GM21723 (cell line): Measurements from ENCODE around the gene PTGR3.
A peak's percentile ranks its signal among the peaks of the same experiment; 100 is the strongest.
"Not testable (repeated sequence)": the region's sequence is repeated elsewhere in the genome, so short reads cannot be mapped to it uniquely, and the experiment has no call there.

Source experiments
- ATAC-seq: cut with Tn5 transposase; IDR thresholded peaks from one replicate; pipeline ENCODE4 v1.9.1; 2021; ENCODE audit warnings: mild to moderate bottlenecking, moderate library complexity; ENCODE audit not compliant: unreplicated experiment

PTGR3 gene

DNA sequence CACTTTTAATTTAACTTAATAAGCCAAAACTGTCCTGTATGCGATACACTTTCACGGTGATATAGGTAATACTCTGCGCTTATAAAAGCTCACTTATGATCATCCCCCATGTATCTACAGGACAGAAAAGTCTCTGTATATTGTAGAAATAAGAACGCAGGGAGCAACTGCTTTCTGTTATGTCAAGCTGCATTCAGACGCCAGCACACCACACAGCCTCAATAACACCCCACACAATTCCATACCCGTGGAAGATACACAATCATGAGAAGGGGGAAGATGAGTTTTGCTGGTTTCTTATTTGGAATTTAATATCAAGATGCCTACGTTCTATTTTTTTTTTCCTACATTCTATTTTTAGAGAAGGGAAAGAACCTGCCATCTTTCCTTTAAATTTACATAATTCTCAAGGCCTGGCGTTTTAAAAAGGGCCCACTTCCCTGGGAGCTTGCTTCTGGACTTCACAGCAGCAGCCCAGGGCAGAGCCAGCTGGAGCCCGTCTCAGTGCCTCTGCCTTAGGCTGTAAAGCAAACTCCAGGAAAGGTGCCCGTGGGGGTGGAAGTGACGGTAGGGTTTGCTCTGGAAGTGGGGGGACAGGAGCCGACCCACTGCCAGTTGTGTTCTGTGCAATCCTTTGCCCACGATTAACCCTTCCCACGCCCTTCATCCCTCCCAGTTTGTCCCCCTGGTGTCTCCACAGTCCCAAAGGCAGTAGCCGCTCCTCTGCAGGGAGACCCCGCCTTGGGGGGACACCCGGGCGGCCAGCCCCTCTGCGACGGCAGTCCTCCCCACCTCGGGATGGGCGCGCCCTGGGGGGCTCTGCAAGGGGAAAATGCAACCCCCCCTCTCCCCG, 5.3 kb downstream of the PTGR3 start:
- ATAC-seq: no peak

DNA sequence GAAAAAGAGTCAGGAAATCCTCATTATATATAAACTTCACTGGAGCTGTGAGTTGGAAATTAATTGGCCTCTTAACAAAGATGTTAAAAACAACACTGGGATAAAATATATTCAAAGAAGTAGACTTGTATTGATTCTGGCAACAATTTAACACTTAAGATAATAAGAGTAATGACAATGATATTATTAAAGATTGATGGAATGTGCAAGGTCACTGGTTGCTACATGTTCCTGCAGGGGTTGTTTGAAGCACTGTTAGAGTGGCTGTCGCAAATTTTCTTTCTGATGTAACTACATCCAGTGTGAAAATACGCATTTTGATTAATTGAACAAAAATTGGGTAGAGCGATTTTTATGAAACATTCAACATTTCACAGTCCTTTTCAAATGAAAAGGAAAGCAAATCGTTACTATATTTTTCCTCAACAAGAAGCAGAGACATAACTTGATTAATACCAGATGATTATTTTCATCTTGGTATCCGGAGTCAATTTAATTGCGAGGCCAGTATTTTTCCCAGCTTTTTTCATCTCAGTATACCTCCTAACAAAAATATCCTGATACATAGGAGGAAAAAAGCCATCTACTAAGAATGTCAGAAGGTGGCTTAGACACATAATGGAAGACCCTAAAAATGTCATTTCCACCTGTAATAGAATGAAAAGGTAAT, 6.1 kb downstream of the PTGR3 start:
- no peak for ATAC-seq

DNA sequence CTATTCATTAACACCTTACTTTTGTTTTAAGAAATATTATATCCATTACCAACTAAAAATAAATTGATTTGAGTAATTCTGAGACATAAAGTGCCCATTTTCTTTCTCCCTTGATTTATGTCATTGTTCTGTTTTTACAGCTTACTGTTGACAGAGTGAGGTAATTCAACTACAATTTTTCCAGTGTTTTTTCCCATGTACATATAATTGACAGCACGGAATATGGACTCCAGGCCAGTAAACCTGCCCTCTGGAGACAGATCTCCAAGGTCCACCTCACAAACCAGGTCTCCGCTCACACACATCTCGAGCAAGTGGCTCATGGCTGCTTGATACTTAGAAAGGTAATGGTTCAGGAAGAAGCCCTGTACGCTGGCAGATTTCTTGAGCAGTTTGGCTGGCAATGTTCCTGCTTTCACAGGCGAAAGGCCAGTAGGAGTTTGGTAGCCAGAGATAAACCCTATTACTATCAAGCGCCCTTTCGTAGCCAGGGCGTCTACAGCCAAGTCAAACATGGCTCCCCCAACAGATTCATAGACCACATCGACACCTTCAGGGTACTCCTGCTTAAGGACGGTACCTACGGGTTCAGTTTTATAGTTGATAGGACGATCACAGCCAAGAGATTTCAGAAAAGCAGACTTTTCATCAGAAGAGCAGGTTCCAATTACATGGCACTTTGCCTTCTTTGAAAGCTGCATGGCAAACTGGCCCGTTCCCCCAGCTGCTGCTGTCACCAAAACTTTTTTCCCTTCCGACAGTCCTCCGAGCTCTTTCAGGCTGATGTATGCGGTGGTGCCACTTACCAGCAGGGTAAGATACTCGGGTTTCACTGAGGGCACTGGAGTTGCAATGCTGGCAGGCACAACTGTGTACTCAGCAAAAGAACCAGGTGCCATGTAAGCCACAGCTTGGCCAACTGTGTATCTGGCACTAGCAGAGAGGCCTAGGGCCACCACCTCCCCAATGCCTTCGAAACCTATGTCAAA, 7.4 kb downstream of the PTGR3 start:
- no peak for ATAC-seq

DNA sequence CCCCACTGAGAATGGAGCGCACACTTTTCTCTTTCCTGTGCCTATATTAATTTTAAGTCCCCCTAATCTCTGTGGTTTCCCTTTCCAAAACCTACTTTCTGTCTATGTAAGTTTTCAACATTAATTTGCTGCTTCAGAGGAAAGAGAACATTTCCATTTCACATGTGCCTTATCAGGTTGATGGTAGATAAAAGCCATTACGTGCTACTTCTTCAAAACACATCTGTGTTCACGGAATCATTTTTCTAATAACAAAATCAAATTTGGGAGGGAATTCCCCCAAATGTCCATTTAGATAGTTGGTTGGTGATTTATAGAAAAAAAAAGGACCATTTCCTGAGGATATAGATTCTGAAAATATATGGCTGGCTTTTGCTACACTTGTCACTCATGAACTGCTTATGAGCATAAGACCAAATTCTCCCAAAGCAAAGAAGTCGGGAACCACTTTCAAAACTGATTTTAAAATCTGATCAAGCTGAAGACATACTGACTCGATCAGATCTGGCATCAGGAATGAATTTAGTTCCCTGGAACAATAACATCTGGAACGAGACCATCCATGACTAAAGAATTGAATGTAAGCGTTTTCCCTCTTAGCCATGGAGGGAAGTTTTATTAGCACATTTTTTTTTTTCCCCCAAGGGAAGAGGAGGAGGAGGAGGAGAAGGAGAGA, 8.2 kb downstream of the PTGR3 start:
- no peak for ATAC-seq

DNA sequence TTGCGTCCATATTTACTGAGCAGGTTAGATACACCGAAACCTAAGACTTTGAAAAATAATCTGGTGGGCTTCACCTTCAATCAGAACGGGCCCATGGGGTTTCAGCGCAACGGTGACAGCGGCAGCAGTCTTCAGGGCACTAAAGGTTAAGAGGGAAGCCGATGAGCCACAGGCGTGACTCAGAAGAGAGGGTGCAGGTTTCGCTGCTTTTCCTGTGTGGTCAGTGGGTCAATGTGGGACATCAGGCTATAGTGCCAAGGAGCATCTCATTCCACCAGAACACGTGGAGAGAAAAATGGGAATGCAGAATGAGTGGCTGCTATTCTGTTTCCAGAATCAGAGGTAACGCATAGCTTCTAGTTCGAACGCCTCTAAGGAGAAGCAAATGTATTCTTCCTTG, 8.9 kb downstream of the PTGR3 start:
- no peak for ATAC-seq

DNA sequence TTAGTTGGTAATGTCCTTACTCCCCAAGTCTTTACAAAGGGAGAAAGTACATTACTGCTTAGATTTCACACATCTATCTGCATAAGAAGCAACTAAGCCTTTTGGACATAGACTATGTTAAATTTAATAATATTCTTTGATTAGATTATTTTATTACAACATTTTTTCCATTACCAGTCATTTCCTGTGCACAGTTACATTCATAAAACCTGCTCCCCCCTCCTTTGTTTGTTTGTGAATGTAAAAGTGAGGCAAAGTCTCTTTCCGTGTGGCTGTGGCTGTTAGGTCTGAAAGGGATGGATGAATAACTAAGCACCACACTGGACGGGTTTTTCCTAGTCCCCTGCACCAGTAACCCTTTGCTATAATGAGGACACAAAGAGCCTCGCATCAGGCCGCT, 9.6 kb downstream of the PTGR3 start:
- no peak for ATAC-seq

DNA sequence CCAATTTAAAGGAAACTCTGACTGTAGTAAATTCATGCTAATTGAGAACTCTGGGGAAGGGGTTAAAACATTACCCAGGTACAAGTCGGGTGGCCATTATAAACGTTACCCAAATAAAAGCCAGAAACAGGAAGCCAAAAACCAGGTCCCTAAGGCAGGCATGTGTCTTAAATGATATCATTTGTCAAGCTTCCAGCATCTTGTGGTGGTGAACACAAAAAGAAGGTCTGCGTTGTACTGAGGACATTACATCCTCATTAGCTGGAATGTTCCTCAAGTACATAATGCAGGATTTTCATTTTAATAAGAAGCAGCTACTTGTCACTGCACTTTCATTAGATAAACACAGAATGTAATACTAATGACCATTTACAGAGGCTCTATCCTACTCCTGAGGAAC, 10.9 kb downstream of the PTGR3 start:
- no peak for ATAC-seq

DNA sequence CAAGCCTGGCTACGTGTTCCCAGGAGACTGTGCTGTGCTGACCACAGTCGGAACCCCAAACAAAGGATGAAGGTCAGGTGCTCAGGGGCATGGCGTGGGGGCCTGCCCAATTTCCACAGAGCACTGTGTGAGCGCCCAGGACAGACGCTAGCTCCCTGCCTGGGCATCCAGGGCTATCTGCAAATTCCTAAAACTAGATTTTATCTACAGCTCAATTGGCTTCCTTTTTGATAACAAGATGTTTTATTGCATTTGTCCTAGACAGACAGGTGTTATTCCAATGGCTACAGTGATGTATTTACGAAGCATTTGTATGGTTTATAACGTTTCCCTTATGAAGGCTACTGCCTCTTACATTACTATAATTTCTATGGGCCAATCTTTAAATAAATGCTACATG, 16.0 kb downstream of the PTGR3 start:
- no peak for ATAC-seq

DNA sequence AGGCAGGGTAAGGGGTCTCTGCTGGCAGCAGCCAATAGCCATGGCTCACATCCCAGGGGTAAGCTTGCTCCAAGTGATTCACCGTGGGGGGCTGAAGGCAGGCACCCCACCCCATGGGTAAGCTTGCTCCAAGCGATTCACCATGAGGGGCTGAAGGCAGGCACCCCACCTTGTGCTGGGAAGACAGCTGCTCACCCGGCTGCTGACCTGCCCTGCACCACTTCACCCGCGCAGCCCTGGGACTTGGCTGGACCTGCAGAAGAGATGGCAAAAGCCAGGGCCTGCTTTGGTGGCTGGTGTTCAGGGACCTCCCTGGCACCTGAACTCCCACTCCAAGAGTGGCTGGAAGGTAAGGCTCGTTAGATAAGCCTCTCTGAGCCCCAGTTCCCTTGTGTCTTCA, 19.2 kb downstream of the PTGR3 start:
- no peak for ATAC-seq

DNA sequence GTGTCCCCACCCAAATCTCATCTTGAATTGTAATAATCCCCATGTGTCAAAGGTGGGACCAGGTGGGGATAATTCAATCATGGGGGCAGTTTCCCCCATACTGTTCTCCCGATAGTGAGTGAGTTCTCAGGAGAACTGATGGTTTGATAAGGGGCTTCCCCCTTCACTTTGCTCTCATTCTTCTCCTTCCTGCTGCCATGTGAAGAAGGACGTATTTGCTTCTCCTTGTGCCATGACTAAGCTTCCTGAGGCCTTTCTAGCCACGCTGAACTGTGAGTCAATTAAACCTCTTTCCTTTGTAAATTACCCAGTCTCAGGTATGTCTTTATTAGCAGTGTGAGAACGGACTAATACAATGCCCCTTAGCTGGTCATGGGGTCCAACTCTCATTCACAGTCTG, 21.2 kb downstream of the PTGR3 start:
- ATAC-seq: not testable (repeated sequence)

DNA sequence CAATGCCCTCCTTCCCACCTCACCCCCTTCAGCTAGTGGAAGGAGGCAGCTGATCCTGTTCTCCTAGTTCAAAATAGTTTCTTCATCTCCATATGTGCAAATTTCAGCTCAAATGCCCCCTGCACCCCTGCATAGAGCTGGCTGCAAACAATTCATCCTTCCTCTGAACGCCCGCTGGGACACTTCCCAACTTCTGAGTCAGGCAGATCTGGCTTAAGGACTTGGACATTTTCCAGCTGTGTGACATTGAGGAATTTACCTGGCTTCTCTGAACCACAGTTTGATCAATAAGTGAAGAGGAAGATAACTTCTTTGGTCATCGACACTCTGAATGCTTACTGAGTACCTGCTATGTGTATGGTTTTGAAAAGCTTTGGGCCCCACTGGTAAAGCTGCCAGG, 23.5 kb downstream of the PTGR3 start:
- no peak for ATAC-seq

DNA sequence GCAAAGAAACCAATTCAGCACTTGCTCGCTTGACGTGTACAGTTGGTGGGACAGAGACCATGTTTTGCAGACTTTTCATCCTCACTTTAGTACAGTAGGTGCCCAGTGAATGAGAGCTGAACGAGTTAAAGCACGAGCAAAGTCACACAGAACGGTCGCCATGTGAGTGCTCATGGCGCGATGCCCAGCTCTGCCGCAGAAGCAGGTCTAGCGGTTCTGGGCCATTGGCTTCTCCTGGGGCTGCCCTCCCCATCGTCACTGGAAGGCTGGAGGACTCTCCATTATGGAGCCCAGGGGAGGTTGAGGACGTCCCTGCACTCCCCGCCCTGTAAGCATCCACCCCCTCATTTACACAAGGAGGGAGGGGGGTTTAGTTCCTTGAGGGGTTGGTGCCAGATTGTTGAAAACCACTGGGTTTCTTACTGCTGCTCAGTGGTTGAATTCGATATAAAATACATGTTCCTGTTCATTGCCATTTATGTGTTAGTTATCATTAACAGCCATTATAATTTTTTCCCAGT, 24.9 kb downstream of the PTGR3 start:
- no peak for ATAC-seq

DNA sequence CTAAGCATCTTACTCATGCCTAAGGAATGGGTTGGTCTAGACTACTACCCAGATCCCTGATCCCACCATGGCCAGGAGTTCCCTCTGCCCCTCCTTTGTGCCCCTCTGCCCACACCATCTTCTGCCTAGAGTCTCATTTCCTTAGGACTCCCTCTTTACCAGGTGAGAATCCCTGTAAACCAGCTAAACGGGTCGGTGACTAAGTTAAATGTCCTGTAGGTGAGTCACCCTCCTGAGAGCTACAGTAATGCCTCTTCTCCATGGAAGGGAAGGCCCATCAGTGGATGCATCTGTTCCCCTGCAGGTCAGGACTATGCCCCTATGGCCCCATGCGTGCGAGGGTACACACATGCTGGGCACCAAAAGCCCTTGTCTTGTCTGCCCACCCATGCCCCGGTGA, 25.4 kb downstream of the PTGR3 start:
- no peak for ATAC-seq

DNA sequence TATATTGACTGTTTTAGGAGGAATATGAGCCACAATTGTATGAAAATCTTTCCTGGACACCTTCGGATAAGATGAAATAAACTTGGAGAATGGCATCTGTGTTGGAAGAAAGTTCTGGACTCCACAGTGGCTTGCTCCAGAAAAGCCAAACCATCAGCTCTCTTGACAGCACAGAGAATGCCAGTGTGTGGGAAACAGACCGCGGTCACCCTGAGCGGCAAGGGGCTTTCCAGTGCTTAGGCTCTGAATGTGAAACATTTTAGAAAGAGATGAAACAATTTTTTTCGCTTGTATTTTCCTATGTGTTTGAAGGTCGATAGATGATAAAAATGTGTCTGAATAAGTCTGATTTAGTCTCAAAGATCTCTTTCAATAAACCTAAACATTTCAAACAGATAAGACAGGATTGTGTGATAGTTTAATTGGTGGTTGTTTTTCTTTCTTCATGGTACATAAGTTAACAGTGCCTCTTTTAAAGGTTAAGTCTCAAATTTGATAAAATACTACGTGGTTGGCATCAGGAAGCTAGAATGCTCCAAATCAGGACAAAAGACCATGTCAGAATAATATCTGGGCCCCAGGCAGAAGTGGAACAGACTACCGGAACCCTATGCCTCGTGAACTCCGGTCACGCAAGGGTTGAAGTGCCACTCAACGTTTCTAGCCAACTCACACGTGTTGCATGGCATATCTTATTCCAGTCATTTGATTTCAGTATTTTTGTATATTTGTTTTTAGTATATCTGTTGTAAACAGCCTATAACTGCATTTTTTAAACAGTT, 28.9 kb downstream of the PTGR3 start:
- ATAC-seq: no peak

DNA sequence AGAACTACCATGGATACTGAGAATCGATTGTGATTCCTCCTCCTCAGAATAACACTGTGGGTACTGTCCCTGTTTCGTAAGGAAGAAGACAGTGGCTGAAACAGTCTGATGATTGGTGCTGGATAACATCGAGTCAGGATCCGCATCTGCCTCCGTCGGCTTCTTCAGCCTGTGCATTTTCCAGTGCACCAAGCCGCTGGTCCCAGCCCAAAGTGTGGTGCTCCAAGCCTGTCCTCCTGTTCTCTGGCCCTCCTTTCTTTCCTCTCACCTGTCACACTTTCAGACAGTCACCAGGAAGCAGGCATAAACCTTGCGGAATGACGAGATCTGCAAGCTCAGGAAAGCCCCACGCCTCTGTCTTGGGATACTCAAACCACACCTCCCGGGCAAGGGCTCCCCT, 30.6 kb downstream of the PTGR3 start:
- ATAC-seq: no peak

DNA sequence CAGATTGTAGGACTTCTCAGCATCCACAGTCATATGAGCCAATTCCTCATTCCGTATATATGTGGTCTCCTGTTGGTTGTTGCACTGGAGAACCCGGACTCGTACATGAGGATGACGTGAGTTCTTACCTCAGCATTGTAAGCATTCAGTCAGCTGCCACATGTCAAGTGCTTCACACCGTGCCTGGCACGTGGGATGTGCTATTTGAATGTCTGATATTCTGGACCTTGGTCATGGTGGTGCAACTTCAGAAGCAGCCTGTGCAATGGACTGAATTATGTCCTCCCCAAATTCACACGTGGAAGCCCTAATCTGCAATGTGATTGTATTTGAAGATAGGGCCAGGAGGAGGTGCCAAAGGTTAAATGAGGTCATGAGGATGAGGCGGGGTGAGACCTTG, 32.1 kb downstream of the PTGR3 start:
- ATAC-seq: no peak

DNA sequence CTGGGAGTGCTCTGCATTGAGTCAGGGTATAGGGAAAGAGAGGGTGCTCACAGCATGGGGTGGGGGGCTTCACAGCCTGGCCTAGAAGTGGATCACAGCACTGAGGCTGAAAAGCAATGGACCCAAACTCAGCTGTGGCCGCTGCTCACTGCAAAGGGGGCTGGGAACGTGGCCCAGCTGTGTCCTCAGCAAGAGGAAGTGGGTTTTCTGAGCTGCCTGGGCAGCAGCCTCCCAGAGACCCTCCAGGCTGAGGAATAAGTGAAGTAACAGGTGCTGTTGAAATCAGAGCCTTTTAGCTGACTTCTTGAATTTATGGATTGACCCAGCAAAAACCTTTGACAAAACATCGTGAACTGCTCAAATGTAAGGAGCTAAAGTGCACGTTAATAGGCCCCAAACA, 35.2 kb downstream of the PTGR3 start:
- ATAC-seq: no peak

DNA sequence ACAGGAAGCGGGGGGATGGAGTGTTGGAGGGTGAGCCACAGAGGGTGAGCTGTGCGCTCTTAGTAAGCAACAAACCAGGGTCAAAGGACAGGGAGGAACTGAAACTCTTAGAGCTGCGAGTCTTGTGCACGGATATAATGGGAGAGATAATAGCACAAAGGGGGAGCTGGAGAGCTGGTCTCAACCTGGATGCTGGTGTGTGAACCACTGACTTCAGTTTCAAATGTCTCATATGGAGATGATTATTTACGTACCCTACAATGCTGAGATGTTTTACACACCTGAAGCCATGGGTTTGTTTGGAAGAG, 35.9 kb downstream of the PTGR3 start:
- ATAC-seq: peak; percentile 99

DNA sequence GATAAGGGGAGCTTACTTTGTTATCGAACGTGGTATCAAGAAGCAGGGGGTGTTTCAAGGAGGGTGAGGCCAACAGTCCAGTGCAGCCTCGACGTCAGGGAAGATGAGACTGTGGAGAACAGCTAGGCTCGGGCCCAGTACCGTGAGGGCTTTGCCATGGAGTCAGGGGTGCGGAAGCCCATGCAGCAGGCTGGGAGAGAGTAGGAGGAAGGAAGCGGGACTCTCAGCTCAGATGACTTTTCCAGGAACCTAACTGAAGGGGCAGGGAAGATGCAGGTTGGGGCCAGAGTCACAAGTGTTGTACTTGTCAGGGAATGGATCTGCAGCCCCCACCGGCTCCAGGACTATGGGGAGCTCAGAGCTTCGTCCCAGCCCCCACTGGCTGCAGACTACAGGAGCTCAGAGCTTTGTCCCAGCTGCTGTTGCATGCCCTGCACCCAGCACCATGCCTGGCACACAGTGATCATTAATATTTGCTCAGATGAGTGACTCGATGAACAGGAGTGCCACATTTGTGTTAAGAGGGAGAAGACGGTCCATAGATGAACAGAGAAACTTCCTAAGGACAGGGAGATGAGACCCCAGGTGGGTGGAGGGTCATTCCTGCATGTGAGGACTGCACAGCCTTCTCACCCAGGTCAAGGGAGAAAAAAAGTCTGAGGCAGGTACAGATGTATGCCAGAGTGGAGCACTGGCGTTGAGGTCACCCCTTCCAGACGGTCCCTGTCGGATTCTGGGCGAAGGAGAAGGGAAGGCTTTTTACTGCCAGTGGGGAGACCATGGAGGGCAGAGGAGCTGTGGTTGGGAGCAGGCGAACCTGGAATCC, 36.4 kb downstream of the PTGR3 start:
- ATAC-seq: peak; percentile 23
